Renal pelvis (tissue), 3 donors: ENCODE data around the gene PTGER1. TPM values are rescaled to one million over a fixed set of nuclear protein-coding genes. Genes with fewer than 3 reads are reported as not detected.

Experiments
- polyA plus RNA-seq, 3 donors: library from polyadenylated mRNA; unstranded; fragments of 120-200 nt; gene quantifications; one replicate each; pipeline ENCODE4 v1.2.1, GENCODE V29; 2013; ENCODE audit not compliant: insufficient read length in 3 of 3

PTGER1 gene
- polyA plus RNA-seq, 3 donors, result 5.6 to 7.0 (median 6.3) TPM

Other genes starting within 250 kb of the PTGER1 start
- gene ADGRE5, start 93.9 kb downstream of the PTGER1 start, polyA plus RNA-seq, result 10 to 100 TPM; 19.1 to 19.9 (median 19.2) TPM
- gene DDX39A, start 56.0 kb downstream of the PTGER1 start, polyA plus RNA-seq, result 10 to 100 TPM; 54.0 to 67.7 (median 65.9) TPM
- gene PKN1, start 42.0 kb downstream of the PTGER1 start, polyA plus RNA-seq, result 100 to 1,000 TPM; 101 to 109 (median 108) TPM
- 100 to 1,000 TPM in 1 of 3 donors, 10 to 100 TPM in 2; 93.8 to 104 (median 97.9) TPM for gene GIPC1, start 20.8 kb upstream of the PTGER1 start, polyA plus RNA-seq
- 100 to 1,000 TPM in 1 of 3 donors, 10 to 100 TPM in 2; 93.2 to 109 (median 95.9) TPM for gene DNAJB1, start 43.0 kb upstream of the PTGER1 start, polyA plus RNA-seq
- 100 to 1,000 TPM; 156 to 183 (median 160) TPM for gene TECR, start 54.2 kb upstream of the PTGER1 start, polyA plus RNA-seq
- gene NDUFB7, start 96.7 kb upstream of the PTGER1 start, polyA plus RNA-seq, result 100 to 1,000 TPM; 107 to 138 (median 131) TPM
- under 1 TPM in 2 of 3 donors, not detected in 1; 0.10 to 0.18 TPM for gene CLEC17A, start 107.7 kb upstream of the PTGER1 start, polyA plus RNA-seq
- gene ADGRE3, start 199.5 kb upstream of the PTGER1 start, polyA plus RNA-seq, result under 1 TPM in 1 of 3 donors, not detected in 2; 0.10 TPM
- 10 to 100 TPM; 13.9 to 29.0 (median 27.3) TPM for gene ZNF333, start 214.7 kb upstream of the PTGER1 start, polyA plus RNA-seq